ENCODE measurements around the gene SLC4A7.
"Not testable (repeated sequence)": the region's sequence is repeated elsewhere in the genome, so short reads cannot be mapped to it uniquely, and the experiment has no call there.

SLC4A7 gene

GRCh38 chr3:27484015-27484844, at the start of gene SLC4A7:
SLC4A7 (minus strand) TSS chr3:27484384; CDS start chr3:27484126, 258 bp downstream.
- no peak for TF ChIP-seq CTCF (IDR thresholded peaks at IDR 0.05; ENCODE audit: control extremely low read depth, extremely low read depth, low read depth, missing control alignments)
- ChIA-PET CTCF (interaction anchor here (1.0 to 2.2 kb wide), 5 partner anchors 12 to 127 kb away, joined by 3 to 6 read pairs (median 4); partner anchors contain the start of gene NEK10), POLR2A (interaction anchor here (0.6 to 0.9 kb wide), 4 partner anchors 12 to 115 kb away, joined by 3 to 4 read pairs (median 3); partner anchors contain the start of gene NEK10)
- peak; percentile 98 for DNase-seq (ENCODE audit: extremely low spot score)

GRCh38 chr3:27533261-27533607, 49.0 kb upstream of the SLC4A7 start:
- DNase-seq (ENCODE audit: extremely low spot score): no peak
- no peak for TF ChIP-seq CTCF (IDR thresholded peaks at IDR 0.05; ENCODE audit: control extremely low read depth, extremely low read depth, low read depth, missing control alignments)
- ChIA-PET CTCF (no interaction called here), POLR2A (no interaction called here)

GRCh38 chr3:27532426-27533260, 48.5 kb upstream of the SLC4A7 start:
- ChIA-PET CTCF (no interaction called here), POLR2A (no interaction called here)
- DNase-seq (ENCODE audit: extremely low spot score): no peak
- no peak for TF ChIP-seq CTCF (IDR thresholded peaks at IDR 0.05; ENCODE audit: control extremely low read depth, extremely low read depth, low read depth, missing control alignments)

- CTCF ChIA-PET; POLR2A ChIA-PET; DNase-seq (ENCODE audit: extremely low spot score): not testable (repeated sequence)
These were observed 47.1 kb upstream of the SLC4A7 start for GRCh38 chr3:27531193-27531751.

- DNase-seq (ENCODE audit: extremely low spot score): no peak
- CTCF ChIA-PET: interaction anchor here (1.1 to 2.4 kb wide), 2 partner anchors 13 to 153 kb away, joined by 4 to 5 read pairs; no protein-coding TSS in a partner anchor
- POLR2A ChIA-PET: no interaction called here
- no peak for TF ChIP-seq CTCF (IDR thresholded peaks at IDR 0.05; ENCODE audit: control extremely low read depth, extremely low read depth, low read depth, missing control alignments)
These were observed 44.6 kb upstream of the SLC4A7 start for GRCh38 chr3:27528791-27529190.

- TF ChIP-seq CTCF (IDR thresholded peaks at IDR 0.05; ENCODE audit: control extremely low read depth, extremely low read depth, low read depth, missing control alignments): no peak
- DNase-seq (ENCODE audit: extremely low spot score): no peak
- CTCF ChIA-PET: interaction anchor here (0.9 to 1.3 kb wide), 3 partner anchors 15 to 392 kb away, joined by 3 read pairs; no protein-coding TSS in a partner anchor
- POLR2A ChIA-PET: no interaction called here
These were observed 42.6 kb upstream of the SLC4A7 start for GRCh38 chr3:27526614-27527315.

All from GM10248 (cell line).